ENCODE data around the gene IRX1.

DNA sequence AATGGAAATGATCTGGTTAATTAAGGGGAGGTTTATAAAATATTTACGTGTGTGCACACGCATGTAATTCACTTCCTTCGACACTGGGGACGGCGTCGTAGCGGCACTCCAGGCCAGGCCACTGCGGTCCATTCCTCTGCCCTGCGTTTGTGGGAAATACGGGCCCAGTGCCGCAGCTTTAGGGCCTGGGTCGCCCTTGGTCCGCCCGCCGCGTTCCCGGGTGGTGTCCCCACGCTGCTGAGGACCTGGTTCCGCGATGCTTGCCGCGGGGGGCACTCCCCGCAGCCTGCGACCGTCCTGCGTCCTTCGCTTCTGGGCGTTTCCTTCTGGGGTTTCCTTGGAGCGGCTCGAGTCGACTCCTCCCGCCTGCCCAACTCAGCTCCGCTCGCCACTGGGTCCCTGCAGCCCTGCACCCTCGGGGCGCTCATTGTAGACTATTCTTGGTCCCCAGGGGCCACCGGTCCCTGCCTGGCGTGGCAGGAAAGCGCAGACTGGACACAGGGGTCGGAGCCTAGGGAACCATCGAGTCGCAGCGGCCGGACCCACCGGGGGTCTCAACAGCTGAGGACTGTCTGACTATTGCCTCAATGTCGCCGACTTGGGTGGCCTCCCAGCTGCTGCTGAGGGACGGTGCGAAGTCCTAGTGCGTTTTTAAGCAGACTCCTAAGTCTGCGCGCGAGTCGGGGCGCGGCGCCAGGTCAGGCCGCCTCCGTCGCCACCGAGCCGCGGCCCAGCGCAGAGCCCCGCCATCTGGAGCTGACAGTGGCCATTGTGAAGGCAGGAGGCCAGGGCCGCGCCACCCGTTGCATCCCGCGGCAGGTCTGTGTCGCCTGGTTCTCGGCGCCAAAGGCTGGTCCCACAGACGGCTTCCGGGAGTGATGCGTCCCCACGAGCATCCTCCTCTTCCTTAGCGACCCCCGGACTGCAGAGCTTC is 4.4 kb upstream of the IRX1 start:
- TF ChIP-seq, protein P1, sequence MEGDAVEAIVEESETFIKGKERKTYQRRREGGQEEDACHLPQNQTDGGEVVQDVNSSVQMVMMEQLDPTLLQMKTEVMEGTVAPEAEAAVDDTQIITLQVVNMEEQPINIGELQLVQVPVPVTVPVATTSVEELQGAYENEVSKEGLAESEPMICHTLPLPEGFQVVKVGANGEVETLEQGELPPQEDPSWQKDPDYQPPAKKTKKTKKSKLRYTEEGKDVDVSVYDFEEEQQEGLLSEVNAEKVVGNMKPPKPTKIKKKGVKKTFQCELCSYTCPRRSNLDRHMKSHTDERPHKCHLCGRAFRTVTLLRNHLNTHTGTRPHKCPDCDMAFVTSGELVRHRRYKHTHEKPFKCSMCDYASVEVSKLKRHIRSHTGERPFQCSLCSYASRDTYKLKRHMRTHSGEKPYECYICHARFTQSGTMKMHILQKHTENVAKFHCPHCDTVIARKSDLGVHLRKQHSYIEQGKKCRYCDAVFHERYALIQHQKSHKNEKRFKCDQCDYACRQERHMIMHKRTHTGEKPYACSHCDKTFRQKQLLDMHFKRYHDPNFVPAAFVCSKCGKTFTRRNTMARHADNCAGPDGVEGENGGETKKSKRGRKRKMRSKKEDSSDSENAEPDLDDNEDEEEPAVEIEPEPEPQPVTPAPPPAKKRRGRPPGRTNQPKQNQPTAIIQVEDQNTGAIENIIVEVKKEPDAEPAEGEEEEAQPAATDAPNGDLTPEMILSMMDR (IDR thresholded peaks at IDR 0.05; ENCODE audit: low read depth, low read length, missing input control): no peak
- TF ChIP-seq HNF4G (IDR thresholded peaks at IDR 0.05) (no peak), FOXA2 (IDR thresholded peaks at IDR 0.05) (no peak), RAD21 (IDR thresholded peaks at IDR 0.05) (no peak), TAF1 (conservative IDR thresholded peaks at IDR 0.05) (no peak)
- TF ChIP-seq, protein P2, sequence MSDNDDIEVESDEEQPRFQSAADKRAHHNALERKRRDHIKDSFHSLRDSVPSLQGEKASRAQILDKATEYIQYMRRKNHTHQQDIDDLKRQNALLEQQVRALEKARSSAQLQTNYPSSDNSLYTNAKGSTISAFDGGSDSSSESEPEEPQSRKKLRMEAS (IDR thresholded peaks at IDR 0.05): no peak
